NOMO-1 treated with DMSO at 0.1 percent for 48 hours (cell line): ENCODE measurements around the gene MAP3K9.

ENCODE experiments used
- DNase-seq: peaks from one replicate; lab custom pipeline; 2025; ENCODE audit not compliant: unreplicated experiment; lab: John Stamatoyannopoulos, UW

The MAP3K9 gene

DNA sequence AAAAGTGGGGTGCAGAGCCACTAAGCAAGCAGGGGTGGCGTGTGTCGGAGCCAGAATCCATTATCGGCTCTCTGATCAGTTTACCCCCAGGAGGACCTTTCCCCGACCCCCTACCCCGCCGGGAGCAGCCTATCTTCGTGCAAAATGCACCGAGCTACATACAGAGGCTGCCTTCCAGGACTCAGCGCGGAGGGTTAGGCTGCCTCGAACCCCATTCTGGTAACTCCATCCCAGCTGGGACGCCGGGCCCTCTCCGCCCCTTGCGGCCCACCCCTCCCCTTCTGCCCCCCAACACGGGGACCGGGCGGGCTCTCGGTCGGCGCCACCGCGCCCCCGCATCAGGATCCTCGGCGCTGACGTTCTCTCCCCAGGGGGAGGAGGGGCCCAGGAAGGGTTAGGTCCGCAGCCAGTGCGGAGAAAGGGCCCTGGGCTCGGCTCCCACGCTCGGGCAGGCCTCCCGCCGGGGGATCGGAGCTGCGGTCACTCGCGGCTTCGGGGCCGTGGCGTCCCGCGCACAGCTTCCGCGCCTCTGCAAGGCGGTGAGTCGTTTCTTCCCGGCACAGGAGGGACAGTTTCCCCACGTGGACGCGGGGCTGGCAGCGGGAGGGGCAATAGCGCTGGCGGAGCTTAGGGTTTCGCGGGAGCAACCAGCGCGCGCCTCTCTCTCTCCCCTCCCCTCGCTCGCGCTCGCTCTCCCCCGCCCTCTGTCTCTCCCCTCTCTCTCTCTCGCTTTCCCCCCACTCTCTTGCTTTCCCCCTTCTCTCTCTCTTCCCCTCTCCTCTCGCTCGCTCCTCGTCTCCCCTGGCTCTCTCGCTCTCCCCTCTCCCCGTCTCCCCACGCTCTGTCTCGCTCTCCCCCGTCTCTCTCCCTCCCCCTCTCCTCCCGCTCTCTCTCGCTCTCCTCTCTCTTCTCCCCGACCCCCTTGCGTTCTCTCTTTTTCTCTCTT, 12.5 kb upstream of the MAP3K9 start:
- DNase-seq = peak; percentile 24

DNA sequence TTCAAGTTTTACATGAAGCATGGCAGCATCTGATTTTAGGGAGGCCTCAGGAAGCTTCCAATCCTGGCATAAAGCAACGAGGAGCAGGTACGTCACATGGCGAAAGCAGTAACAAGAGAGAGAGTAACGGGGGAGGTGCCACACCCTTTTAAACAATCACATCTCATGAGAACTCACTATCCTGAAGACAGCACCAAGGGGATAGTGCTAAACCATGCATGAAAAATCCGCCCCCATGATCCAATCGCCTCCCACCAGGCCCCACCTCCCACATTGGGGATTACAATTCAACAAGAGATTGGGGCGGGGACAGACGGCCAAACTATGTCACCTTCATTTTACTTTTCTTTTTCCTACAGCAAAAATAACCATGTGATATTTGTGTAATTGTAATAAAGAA, 7.2 kb upstream of the MAP3K9 start:
- no peak for DNase-seq

DNA sequence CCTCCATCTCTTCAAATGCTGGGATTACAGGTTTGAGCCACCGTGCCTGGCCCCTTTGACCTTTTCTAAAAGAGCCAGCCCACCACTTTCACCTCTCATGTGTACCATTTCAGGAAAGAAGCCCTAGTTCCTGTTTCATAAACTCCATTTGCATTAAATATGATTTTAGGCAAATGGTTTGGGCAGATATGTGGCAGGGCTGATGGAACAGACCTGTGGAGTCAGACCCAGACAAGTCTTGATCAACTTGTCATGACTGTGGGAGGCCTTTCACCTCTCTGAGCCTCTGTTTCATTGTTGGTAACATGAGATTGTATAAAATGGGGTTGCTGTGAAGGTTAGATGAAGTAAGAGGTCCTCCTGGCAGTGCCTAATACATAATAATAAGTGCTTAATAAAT, 5.2 kb upstream of the MAP3K9 start:
- DNase-seq = no peak

DNA sequence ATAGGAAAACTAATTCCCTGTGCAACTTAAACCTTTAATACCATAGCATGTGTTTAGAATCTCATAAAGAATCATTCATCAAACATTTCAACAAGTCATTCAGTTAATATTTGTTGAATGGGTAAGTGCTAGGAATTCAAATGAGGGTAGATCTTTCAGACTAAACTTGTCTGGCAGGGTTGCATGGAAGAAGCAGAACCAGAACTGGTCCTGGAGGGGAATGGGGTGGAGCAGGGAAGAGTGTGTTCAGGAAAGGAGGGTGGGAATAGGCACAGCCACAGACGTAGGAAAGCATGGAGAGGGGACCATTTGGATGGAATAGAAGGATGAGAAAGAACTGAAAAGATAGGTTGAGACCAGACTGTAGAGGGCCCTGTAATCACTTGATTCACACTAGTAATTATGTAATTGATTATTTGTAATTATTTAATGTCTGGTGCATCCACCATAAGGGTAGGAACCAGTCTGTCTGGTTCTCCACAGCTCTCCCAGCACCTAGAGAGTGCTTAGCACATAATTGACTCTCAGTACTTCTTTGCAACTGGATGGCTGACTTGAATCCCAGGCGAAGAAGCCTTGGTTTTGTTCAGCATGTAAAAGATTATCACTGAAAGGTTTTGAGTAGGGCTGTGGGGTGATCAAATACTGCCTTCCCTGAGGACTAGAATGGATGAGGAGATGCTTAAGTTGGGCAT, 3.0 kb upstream of the MAP3K9 start:
- no peak for DNase-seq

DNA sequence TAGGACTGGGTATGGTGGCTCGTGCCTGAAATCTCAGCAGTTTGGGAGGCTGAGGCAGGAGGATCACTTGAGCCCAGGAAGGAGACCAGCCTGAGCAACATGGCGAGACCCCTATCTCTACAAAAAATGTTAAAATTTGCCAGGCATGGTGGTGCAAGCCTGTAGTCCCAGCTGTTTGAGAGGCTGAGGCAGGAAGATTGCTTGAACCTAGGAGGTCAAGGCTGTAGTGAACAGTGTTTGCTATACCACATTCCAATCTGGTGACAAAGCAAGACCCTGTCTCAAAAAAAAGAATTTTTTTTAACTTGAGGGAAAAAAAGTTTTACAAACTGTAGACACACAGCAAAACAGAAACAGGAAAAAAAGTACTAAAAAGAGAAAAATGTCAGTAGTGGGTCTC, 2.3 kb upstream of the MAP3K9 start:
- DNase-seq = no peak

DNA sequence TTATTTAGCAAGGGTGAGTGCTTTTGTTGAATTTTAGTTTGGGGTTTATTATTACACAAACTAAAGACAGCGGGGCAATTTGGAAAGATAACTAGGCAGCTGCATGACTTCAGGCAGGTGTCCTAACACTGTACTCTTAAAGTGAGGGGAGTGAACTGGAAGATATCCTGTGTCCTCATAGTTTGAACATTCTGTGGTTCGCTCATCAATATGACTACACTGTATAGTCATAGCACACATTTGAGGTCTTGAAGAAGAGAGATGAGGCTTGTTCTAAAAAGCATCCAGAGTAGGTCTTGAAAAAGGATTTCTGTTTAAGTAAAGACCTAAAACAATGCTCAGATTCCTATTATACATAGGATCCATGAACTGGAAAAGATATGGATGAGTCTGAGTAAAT, 1.7 kb upstream of the MAP3K9 start:
- DNase-seq = no peak

DNA sequence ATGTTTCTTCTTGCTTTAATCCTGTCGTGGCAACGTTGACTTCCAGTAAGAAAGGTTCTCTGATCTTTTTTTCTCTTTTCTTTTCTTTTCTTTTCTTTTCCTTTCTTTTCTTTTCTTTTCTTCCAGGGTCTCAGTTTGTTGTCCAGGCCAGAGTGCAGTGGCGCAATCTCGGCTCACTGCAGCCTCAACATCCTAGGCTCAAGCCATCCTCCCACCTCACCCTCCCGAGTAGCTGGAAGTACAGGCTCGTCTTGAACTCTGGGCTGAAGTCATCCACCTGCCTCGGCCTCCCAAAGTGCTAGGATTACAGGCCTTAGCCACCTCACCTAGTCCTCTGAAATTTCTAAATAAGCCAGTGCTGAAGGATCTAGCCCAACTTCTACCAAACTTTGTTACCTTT, 1.3 kb upstream of the MAP3K9 start:
- DNase-seq = no peak

DNA sequence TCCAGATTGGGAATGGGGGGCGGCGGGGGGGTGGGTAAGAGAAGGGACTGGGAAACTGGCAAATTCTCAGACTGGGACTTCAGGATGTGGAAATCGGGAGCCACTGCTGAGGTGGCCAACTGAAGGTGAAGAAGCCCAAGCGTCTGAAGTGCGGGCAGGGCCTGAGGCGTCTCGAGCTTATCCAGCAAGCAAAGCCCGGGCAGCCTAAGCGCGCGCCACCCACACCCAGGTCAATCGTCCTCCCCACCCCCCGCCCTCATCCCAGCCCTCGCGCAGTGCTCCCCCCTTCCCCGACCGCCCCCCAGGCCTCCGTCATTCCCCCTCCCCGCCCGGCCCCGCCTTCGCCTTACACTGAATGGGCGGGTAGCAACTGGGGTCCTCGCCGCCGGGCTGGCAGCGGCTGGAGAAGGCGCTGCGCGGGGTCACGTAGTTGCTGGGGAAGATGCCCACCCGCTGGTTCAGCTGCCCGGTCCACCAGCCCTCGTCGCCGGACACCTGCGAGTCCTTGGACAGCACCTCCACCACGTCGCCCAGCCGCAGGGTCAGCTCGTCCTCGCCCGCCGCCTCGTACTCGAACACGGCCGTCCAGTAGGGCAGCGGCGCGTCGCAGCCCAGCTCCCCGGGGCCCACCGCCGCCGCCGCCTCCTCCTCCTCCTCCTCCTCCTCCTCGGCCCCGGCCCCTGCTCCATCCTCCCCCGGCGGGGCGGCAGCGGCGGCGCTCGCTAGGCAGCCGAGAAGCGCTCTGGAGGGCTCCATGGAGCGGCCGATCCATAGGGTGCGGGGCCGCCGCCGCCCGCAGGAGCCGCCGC, 693 bp downstream of the MAP3K9 start:
- DNase-seq = no peak

DNA sequence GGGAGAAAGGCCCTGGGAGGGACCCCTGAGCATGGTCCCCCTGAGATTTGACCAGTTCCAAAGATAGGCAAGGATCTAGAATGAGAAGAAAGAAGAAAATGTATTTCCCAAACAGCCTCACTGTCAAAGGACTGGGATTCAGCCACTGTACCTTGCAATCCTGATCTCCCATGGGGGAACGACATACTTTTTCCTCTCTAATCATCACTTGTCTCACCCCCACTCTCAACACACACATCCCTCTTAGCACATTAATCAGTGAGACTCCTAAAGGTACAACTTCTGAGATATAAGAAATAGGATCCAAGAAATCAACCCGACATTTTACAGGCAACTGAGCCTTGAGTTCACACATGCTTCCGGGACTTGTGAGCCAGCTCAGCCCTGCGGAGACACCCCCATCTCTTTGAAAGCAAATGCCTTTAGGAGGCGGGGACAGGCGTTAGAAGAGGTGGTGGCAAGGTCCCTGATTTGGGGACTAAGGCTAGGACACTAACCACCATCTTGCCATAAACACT, 1.4 kb downstream of the MAP3K9 start:
- DNase-seq = peak; percentile 11

DNA sequence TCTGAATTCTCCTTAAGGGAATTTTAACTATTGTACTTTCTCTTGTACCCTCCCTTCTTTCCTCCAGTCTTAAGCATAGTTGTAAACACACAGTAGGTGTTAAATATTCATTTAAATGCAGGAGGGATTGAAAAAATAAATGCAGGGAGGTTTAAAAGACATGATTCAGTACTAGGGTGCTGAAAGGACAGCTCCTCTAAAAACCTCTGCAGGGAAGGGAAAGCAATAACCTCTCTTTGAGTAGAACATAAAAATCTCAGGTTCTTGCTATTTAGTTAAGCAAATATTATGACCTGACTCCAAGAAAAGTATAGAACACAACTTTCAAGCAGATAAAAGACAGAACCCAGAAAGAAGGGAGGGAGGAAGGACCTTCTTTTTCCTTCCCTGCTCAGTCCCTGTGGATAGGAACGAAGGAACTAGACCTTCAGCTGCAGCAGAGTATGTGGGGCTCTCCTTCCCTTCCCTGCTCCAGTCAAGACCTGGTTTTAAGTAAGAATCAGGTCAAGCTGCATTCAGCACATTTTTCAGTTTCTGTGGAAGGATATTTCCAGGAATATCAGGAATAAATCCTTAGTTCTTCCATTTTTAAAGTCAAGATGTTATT, 4.7 kb downstream of the MAP3K9 start:
- peak; percentile 28 for DNase-seq

DNA sequence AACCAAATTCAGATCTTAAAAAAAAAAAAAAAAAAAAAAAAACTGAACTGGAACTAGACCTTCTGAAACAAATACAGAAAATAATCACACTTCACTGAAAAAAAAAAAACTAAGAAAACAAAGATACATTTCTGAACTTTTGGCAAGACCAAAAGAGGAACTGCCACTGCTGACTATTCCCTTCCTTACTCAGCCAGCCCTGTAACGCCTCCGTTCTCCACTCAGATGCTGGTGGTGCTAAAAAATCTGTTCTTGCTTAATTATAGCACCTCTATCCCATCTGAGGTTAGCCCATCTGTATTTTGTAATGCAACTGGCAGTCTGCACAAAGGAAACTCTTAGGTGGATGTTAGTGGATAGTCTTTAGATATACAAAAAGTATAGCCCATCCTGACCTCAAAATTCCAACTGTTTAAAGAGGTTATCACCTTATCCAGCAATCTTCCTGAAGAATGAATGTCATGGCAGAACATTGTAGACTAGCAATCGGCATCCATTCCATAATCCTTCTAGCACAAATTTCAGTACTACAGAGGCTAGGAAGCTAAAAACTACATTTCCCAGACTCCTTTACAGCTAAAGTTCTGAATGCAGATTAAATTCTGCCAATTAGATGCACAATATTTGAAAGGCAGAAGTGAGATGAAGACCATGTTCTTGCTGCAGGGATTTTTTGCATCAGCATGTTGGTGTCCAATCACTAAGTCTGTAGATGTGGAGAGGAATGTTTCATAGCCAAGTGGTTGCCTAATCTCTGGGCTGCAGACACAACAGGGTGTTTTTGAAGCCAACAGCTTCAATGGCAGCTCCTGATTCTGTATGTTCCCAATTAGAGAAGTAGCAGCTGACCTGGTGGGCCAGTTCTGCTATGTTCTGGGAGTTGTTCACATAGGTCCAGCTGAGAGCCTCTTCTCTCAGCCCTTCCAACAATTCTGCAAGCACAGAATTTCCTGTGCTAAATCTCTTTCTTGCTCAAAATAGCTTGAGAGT, 5.7 kb downstream of the MAP3K9 start:
- DNase-seq = peak; percentile 91

DNA sequence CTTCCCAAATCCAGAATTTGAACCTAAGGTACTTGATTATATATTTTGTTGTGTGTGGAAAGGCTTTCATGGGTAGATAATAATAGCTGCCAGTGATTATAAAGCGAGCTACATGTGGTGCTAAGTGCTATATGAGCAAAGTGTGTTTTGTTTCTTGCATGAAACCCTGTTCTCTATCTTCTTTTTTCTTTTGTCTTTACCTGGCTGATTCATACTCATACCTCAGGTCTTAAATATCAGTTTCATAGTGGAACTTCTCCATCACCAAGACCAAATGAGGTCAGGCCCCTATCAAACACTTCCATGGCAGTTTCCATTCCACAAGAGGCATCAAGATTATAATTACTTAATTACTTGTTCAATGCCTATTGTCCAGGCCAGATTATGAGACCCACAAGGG, 6.9 kb downstream of the MAP3K9 start:
- no peak for DNase-seq

DNA sequence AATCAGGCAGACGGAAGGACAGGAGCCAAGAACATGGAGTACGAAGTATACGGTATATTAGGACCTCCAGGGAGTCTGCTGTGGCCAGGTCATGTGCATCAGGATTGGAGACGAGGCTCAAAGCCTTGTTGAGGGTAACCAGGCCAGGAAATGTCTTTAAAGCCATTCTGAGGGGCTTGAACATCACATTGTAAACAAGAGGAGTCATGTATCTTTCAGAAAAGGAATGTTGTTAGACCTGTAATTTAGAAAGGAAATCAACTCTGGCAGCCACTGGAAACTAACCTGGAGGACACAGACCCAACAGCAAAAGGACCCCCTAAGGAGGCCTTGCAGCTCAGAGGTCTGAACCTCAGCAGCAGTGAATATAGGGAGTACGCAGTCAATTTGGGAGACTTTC, 7.5 kb downstream of the MAP3K9 start:
- no peak for DNase-seq

DNA sequence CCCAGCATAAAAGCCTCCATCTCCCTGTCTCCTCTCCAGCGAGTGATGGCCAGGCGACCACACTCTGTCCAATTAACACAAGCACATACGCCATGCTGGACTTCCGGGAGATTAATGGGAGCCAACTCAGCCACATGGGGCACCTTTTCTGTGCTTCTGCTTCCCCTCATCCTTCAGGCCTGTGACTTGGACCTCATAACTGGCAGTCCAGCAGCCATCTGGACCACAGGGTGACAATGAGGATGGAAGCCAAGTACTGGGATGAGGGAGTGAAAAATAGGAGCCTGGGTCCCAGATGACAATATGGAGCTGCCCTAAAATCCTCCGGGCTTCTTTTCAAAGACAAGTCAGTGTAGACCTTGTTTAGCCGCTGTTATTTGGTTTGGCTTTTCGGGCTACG, 12.8 kb downstream of the MAP3K9 start:
- DNase-seq = no peak

DNA sequence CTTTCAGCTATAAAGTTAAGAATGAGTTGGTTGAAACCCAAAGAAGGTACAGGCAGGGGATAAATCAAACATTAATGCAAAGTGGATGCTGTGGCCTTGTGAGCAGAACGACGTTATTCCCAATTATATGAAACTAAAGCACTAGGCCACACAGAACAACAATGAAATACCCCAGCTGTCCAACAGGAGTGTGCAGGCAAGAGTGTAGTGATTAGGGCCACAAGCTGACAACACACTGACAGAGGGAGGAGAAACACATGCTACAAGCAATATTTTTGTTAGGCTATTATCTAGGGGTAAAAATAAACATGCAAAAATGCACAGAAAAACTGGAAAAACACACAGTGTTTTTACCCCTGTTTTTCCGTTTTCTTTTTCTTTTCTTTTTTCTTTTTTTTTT, 15.0 kb downstream of the MAP3K9 start:
- no peak for DNase-seq

DNA sequence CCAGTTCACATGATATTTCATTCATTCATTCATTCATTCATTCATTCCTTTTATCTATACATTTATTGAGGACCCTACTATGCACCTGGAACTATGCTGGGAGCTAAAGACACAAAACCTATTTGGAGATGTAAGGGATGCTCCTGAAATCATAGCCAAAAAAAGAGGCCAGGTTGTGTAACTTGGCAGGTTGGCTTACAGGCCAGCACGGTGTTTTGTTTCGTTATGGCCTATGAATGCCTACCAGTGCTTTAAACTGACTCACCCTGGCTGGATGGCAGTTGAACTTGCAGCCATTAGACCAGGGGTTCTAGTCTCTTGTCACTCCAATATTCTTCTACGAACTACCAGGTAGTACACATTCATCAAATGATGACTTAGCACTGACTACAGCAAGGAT, 15.7 kb downstream of the MAP3K9 start:
- DNase-seq = no peak

DNA sequence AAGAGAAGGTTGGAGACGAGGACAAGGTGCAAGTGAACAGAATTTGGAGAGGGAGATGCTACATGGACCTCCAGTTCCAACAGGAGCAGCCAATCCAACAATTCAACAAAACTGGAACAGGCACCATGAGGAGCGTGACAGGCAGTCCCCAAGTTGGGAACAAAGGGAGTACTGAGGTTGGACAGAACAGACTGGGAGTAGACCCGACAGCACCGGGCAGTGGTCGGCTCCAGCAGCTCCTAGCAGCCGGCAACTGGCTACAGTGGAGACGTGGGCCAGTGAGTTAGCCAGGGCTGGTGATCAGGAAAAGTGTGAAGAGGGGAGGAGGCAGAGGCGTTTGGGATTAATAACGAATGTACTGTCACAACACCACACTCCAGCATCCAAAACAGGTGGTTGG, 16.4 kb downstream of the MAP3K9 start:
- no peak for DNase-seq

DNA sequence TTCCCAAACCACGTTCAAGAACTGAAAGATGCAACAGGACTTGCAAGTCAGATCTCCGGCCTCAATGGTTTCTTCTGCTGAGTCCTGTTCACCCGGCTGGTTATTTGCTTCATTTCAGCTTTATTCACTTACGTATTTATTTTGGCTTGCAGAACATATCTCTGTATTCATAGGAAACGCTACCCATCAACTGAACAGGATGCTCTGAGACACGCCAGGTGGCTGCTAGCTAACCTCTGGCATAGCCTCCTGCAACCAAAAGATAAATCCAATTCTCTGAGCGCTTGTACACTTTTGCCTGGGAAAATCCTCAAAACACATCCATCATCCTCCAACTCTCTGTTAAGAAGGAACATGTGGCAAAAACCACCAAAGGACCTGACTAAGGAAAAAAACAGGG, 17.3 kb downstream of the MAP3K9 start:
- DNase-seq = no peak

DNA sequence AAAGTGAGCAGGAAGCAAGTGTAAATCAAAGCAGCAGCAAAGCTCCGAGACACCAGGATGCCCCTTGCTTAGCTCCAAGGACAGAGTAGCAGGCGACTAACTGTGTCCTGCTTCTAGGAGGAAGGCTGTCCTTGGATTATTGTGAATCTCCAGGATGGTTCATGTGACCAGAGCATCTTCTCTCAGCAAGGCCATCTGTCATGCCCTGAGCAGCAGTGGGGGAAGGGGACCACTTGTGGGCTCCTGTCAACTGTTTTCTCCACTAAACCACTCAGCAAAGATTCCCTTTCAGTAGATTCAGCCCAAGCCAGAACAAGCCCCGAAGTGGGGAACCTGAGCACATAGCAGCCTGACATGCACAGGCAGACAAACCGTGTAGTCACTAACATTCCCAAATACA, 19.4 kb downstream of the MAP3K9 start:
- no peak for DNase-seq

DNA sequence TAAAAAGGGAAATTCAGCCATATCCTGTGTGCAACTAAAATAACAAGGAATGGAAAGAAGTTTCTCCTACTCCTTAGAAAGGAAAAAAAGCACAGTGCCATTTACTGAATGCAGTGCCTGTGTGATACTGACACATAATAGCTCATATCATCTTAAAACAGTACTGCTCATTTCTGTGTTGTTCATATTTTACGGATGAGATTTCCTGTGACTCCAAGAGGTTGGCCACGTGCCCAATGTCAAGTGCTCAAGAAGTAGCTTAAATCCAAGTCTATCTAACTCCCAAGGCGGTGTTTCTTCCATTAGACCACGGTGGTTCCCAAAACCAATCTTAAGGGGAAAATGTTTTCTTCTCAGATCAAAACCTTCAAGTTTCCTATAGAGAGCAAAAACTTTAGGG, 20.0 kb downstream of the MAP3K9 start:
- no peak for DNase-seq
